ENCODE data around the gene CEACAM7. TPM values are rescaled to one million over a fixed set of nuclear protein-coding genes. Genes with fewer than 3 reads are reported as not detected.
A peak's percentile ranks its signal among the peaks of the same experiment; 100 is the strongest.

The CEACAM7 gene
- total RNA-seq, 2 donors from 2014 or later, result not detected

DNA sequence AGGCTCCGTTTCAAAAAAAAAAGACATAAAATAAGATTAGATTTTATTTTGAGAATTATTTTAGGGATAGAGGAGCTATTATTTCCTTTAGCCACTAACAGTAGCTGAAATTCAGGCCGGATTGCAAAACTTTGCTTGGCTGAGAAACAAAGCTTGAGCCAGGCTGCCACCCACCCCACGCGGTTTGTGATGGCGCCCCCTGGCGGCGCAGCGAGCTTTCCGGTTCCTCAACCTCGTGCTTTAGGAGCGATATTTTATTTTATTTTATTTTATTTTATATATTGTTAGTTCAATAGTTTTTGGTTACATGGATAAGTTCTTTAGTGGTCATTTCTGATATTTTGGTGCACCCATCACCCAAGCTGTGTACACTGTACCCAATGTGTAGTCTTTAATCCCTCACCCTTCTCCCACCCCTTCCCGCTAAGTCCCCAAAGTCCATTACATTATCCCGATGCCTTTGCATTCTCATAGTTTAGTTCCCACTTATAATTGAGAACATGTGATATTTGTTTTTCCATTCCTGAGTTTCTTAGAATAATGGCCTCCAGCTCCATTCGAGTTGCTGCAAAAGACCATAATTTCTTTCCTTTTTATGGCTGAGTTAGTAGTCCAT lies 41.4 kb downstream of the CEACAM7 start:
- 50 to 89% methylated on average over 3 to 11 of the region's 14 CpGs for WGBS, 2 experiments (ENCODE audit: insufficient coverage in 1 of 2, insufficient read length in 1 of 2)
- H3K27ac Mint-ChIP-seq, result no peak overlapping the region
- Histone ChIP-seq H3K4me1 (ENCODE audit: control insufficient read depth, insufficient read depth, low read length) (no peaks in the 10 kb centered on the region), H3K9me3 (ENCODE audit: control insufficient read depth, low read length) (no peaks in the 10 kb centered on the region), H3K9ac (ENCODE audit: extremely low read depth, low read length, poor library complexity, severe bottlenecking) (no peak overlapping the region), H3K27ac (ENCODE audit: low read depth, low read length) (no peak overlapping the region), H3K4me3 (ENCODE audit: low read length) (no peak overlapping the region), H3K27me3 (ENCODE audit: control insufficient read depth, insufficient read depth, low read length, poor library complexity, severe bottlenecking) (no peaks in the 10 kb centered on the region), H3K36me3 (ENCODE audit: control insufficient read depth, insufficient read depth, low read length) (no peaks in the 10 kb centered on the region)
- no peaks in the 10 kb centered on the region for H3K4me1 Mint-ChIP-seq
- H3K27me3 Mint-ChIP-seq (ENCODE audit: insufficient read depth), result peaks cover 9% of the 10 kb centered on the region
- peaks cover 50% of the 10 kb centered on the region for H3K9me3 Mint-ChIP-seq
- no peak overlapping the region for H3K4me3 Mint-ChIP-seq
- peak; percentile 76 for DNase-seq
- H3K36me3 Mint-ChIP-seq (ENCODE audit: low read depth), result no peaks in the 10 kb centered on the region
- TF ChIP-seq, protein P1, sequence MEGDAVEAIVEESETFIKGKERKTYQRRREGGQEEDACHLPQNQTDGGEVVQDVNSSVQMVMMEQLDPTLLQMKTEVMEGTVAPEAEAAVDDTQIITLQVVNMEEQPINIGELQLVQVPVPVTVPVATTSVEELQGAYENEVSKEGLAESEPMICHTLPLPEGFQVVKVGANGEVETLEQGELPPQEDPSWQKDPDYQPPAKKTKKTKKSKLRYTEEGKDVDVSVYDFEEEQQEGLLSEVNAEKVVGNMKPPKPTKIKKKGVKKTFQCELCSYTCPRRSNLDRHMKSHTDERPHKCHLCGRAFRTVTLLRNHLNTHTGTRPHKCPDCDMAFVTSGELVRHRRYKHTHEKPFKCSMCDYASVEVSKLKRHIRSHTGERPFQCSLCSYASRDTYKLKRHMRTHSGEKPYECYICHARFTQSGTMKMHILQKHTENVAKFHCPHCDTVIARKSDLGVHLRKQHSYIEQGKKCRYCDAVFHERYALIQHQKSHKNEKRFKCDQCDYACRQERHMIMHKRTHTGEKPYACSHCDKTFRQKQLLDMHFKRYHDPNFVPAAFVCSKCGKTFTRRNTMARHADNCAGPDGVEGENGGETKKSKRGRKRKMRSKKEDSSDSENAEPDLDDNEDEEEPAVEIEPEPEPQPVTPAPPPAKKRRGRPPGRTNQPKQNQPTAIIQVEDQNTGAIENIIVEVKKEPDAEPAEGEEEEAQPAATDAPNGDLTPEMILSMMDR (conservative IDR thresholded peaks at IDR 0.05), result peak; percentile 68

DNA sequence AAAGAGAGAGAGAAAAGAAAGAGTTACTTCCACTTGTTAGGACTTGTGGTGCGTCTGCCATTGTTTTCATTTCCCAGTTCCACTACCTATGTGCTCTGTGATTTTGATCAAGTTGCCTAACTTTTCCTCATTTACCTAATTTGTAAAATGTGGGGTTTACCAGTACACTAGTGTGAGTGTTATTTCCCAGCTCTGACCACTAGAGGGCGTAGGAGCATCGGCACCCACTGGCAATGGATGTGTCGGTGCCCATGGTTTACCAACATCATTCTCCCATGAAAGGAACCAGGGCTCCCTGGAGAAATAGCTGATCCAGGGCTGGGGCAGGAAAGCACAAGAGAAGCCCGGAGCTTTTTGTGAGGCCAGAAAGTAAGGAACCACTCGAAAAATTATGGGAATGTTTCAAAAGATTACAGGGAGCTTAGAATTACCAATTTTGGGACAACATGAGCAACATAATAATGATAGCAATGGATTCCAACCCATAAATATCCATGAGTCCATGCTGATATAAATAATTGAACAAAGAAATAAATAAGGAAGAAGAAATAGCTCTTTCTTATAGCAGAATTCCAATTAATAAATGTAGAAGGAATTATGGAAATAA lies 46.1 kb downstream of the CEACAM7 start:
- Histone ChIP-seq H3K9ac (ENCODE audit: extremely low read depth, low read length, poor library complexity, severe bottlenecking) (no peak overlapping the region), H3K27me3 (ENCODE audit: control insufficient read depth, insufficient read depth, low read length, poor library complexity, severe bottlenecking) (peaks cover 4% of the 10 kb centered on the region), H3K36me3 (ENCODE audit: control insufficient read depth, insufficient read depth, low read length) (no peaks in the 10 kb centered on the region), H3K4me1 (ENCODE audit: control insufficient read depth, insufficient read depth, low read length) (no peaks in the 10 kb centered on the region), H3K4me3 (ENCODE audit: low read length) (no peak overlapping the region), H3K27ac (ENCODE audit: low read depth, low read length) (no peak overlapping the region), H3K9me3 (ENCODE audit: control insufficient read depth, low read length) (no peaks in the 10 kb centered on the region)
- Mint-ChIP-seq H3K27ac (no peak overlapping the region), H3K4me3 (no peak overlapping the region), H3K4me1 (no peaks in the 10 kb centered on the region), H3K27me3 (ENCODE audit: insufficient read depth) (no peaks in the 10 kb centered on the region), H3K9me3 (peaks cover 57% of the 10 kb centered on the region), H3K36me3 (ENCODE audit: low read depth) (no peaks in the 10 kb centered on the region)
- peak; percentile 89 for DNase-seq
- 0 to 12% methylated on average over 1 to 6 of the region's 6 CpGs for WGBS, 2 experiments (ENCODE audit: insufficient coverage in 1 of 2, insufficient read length in 1 of 2)
- TF ChIP-seq, protein P1 (conservative IDR thresholded peaks at IDR 0.05), result peak; percentile 83

DNA sequence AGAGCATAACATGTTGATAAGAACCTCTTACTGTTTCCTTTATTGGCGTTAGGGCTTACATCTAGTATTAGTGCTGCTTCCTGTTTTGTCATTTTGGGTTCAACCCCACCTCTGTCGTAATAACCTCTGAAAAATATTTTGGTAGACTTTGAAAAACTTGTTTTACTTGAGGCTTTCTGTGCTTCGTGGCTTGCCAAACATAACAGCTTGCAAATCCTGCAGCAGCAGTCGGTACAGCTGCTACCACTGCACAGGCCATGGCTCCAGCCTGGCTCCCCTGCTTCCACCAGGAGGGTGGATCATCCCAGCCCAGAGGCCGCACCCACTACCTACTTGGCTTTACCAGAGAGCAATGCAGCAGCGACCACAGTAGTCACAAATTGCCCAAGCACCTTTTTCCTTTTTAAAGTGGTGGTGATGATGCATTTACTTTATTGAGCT lies 49.4 kb downstream of the CEACAM7 start:
- WGBS, 2 experiments (ENCODE audit: insufficient coverage in 1 of 2, insufficient read length in 1 of 2), result 56 to 63% methylated on average over 3 to 6 of the region's 6 CpGs
- H3K27me3 ChIP-seq (ENCODE audit: control insufficient read depth, insufficient read depth, low read length, poor library complexity, severe bottlenecking), result peaks cover 4% of the 10 kb centered on the region
- no peak overlapping the region for H3K4me3 Mint-ChIP-seq
- TF ChIP-seq, protein P1 (conservative IDR thresholded peaks at IDR 0.05), result no peak
- H3K4me1 ChIP-seq (ENCODE audit: control insufficient read depth, insufficient read depth, low read length), result no peaks in the 10 kb centered on the region
- no peaks in the 10 kb centered on the region for H3K36me3 ChIP-seq (ENCODE audit: control insufficient read depth, insufficient read depth, low read length)
- DNase-seq, result no peak
- H3K4me3 ChIP-seq (ENCODE audit: low read length), result no peak overlapping the region
- peaks cover 86% of the 10 kb centered on the region for H3K9me3 Mint-ChIP-seq
- H3K9ac ChIP-seq (ENCODE audit: extremely low read depth, low read length, poor library complexity, severe bottlenecking), result no peak overlapping the region
- no peaks in the 10 kb centered on the region for H3K36me3 Mint-ChIP-seq (ENCODE audit: low read depth)
- peaks cover 3% of the 10 kb centered on the region for H3K27me3 Mint-ChIP-seq (ENCODE audit: insufficient read depth)
- H3K4me1 Mint-ChIP-seq, result no peaks in the 10 kb centered on the region
- H3K27ac ChIP-seq (ENCODE audit: low read depth, low read length), result no peak overlapping the region
- no peak overlapping the region for H3K27ac Mint-ChIP-seq
- H3K9me3 ChIP-seq (ENCODE audit: control insufficient read depth, low read length), result no peaks in the 10 kb centered on the region
